GM12892 (cell line): ENCODE results near the gene CDK2AP2.
"Not testable (repeated sequence)": the region's sequence is repeated elsewhere in the genome, so short reads cannot be mapped to it uniquely, and the experiment has no call there.

Experiments used
- POLR2A ChIP-seq: IDR thresholded peaks from 2 replicates; pipeline ENCODE4 v1.6.1; 2011; ENCODE audit warnings: low read depth, low read length, control low read depth
- POLR2AphosphoS5 ChIP-seq: IDR thresholded peaks from 2 replicates; pipeline ENCODE4 v1.6.1; 2011; ENCODE audit warnings: low read depth, low read length, control low read depth
- TAF1 ChIP-seq: IDR thresholded peaks from 2 replicates; pipeline ENCODE4 v1.6.1; 2011; ENCODE audit warnings: low read depth, mild to moderate bottlenecking, control low read depth, low read length, borderline replicate concordance

- TF ChIP-seq POLR2A, POLR2AphosphoS5, TAF1: not testable (repeated sequence)
Measured at GRCh38 chr11:67476692-67477091, 31.3 kb downstream of the CDK2AP2 start.
